Measurements from ENCODE around the gene SLC22A23.
A peak's percentile ranks its signal among the peaks of the same experiment; 100 is the strongest.

Gene SLC22A23

GRCh38 chr6:3456898-3457709 lies at the start of gene SLC22A23:
Gene SLC22A23 (minus strand): TSS chr6:3457050. CDS start chr6:3456559, 491 bp downstream.
- peak; percentile 67 to 73 for DNase-seq

- no peak for DNase-seq
Measured at GRCh38 chr6:3506200-3506599, 49.4 kb upstream of the SLC22A23 start.

GRCh38 chr6:3504938-3505805 lies 48.3 kb upstream of the SLC22A23 start:
- no peak for DNase-seq

- DNase-seq: no peak
Measured at GRCh38 chr6:3504354-3504753, 47.5 kb upstream of the SLC22A23 start.

- DNase-seq: no peak
Measured at GRCh38 chr6:3501826-3502500, 45.1 kb upstream of the SLC22A23 start.

- DNase-seq: no peak
Measured at GRCh38 chr6:3500262-3501014, 43.6 kb upstream of the SLC22A23 start.

GRCh38 chr6:3499603-3500002 lies 42.8 kb upstream of the SLC22A23 start:
- DNase-seq: no peak

- no peak for DNase-seq
Measured at GRCh38 chr6:3496395-3496794, 39.5 kb upstream of the SLC22A23 start.

- no peak for DNase-seq
Measured at GRCh38 chr6:3494391-3495100, 37.7 kb upstream of the SLC22A23 start.

- no peak for DNase-seq
Measured at GRCh38 chr6:3490625-3490980, 33.8 kb upstream of the SLC22A23 start.

- no peak for DNase-seq
Measured at GRCh38 chr6:3489961-3490624, 33.2 kb upstream of the SLC22A23 start.

- DNase-seq: no peak
Measured at GRCh38 chr6:3489027-3489757, 32.3 kb upstream of the SLC22A23 start.

- no peak for DNase-seq
Measured at GRCh38 chr6:3484946-3485345, 28.1 kb upstream of the SLC22A23 start.

GRCh38 chr6:3484192-3484591 lies 27.3 kb upstream of the SLC22A23 start:
- DNase-seq: no peak

GRCh38 chr6:3483675-3484074 lies 26.8 kb upstream of the SLC22A23 start:
- DNase-seq: no peak

- no peak for DNase-seq
Measured at GRCh38 chr6:3482869-3483268, 26.0 kb upstream of the SLC22A23 start.

GRCh38 chr6:3481640-3482039 lies 24.8 kb upstream of the SLC22A23 start:
- DNase-seq: no peak

- DNase-seq: no peak
Measured at GRCh38 chr6:3480009-3480408, 23.2 kb upstream of the SLC22A23 start.

GRCh38 chr6:3473773-3474172 lies 16.9 kb upstream of the SLC22A23 start:
- no peak for DNase-seq

- DNase-seq: no peak
Measured at GRCh38 chr6:3471711-3472110, 14.9 kb upstream of the SLC22A23 start.

- no peak for DNase-seq
Measured at GRCh38 chr6:3471286-3471685, 14.4 kb upstream of the SLC22A23 start.

All from activated CD4-positive, alpha-beta T cell treated with anti-CD3 and anti-CD28 coated beads, Interleukin-2, amount 50 U/mL, for 48 hours (primary cell).